GM12878 (cell line): ENCODE data around the gene TCOF1. TPM values are rescaled to one million over a fixed set of nuclear protein-coding genes. Genes with fewer than 3 reads are reported as not detected.

Experiments used
- ATAC-seq: fragments of 200-7000 bp; cut with Tn5 transposase; 3 replicates; pipeline ENCODE4 v1.9.1; 2020; ENCODE audit warnings: mild to moderate bottlenecking, moderate library complexity
- BruUV-seq: library from RNA; stranded (reverse); fragments of 400-500 nt; replicated peaks from 2 replicates; lab custom pipeline; 2021; lab: Mats Ljungman, UMichigan
- CTCF ChIA-PET: fragments of 300-600 bp; sonication (Branson Sonifier 250); formaldehyde crosslinking; extraction: SDS; loops from one replicate; lab custom pipeline; 2021; ENCODE audit warnings: inconsistent platforms; lab: Yijun Ruan, JAX
- POLR2A ChIA-PET: fragments of 350-600 bp; formaldehyde crosslinking; extraction: SDS; loops from one replicate; lab custom pipeline; 2021; ENCODE audit warnings: inconsistent platforms; lab: Charles Lee
- RAD21 ChIA-PET: fragments of 300-600 bp; sonication (Branson Sonifier 250); formaldehyde crosslinking; loops from one replicate; lab custom pipeline; 2023; ENCODE audit warnings: antibody characterized with exemption; ENCODE audit not compliant: unreplicated experiment; lab: Charles Lee
- SMC1A ChIA-PET: fragments of 300-600 bp; sonication (Branson Sonifier 250); formaldehyde crosslinking; loops from one replicate; lab custom pipeline; 2023; ENCODE audit not compliant: unreplicated experiment, uncharacterized antibody; lab: Charles Lee
- DNase-seq: peaks from one replicate; pipeline ENCODE4 v3.0.0-alpha.2; 2011; ENCODE audit warnings: low read depth, low spot score
- FAIRE-seq: peaks from 3 replicates; lab custom pipeline; 2011; peaks lifted over from hg19 to GRCh38; lab: Jason Lieb, UNC
- H2AFZ ChIP-seq: 2 replicates; pipeline ENCODE4 v1.6.0; 2011; ENCODE audit warnings: low read depth, low read length, control low read depth; ENCODE audit not compliant: control insufficient read depth
- H3K27ac ChIP-seq: 2 replicates; pipeline ENCODE4 v1.5.1; 2011; ENCODE audit warnings: control low read depth; ENCODE audit not compliant: control insufficient read depth, insufficient read depth
- H3K27me3 ChIP-seq, 2 experiments: replicated peaks in 1 of 2; 2 replicates each; pipeline versions ENCODE4 v1.6.0 to v1.6.1; 2011; ENCODE audit warnings: low read length in 1 of 2; ENCODE audit not compliant: control insufficient read depth in 2 of 2, insufficient read depth in 2 of 2
- H3K36me3 ChIP-seq, 2 experiments: 2 replicates each; pipeline ENCODE4 v1.5.1; 2011; ENCODE audit warnings: low read length in 1 of 2; ENCODE audit not compliant: control insufficient read depth in 2 of 2, insufficient read depth in 2 of 2
- H3K4me1 ChIP-seq: 2 replicates; pipeline ENCODE4 v1.6.1; 2011; ENCODE audit warnings: mild to moderate bottlenecking, low read length, moderate library complexity, mixed read lengths; ENCODE audit not compliant: control insufficient read depth, insufficient read depth
- H3K4me2 ChIP-seq: 2 replicates; pipeline ENCODE4 v1.6.0; 2011; ENCODE audit warnings: control low read depth; ENCODE audit not compliant: control insufficient read depth, insufficient read depth
- H3K4me3 ChIP-seq: fragments of 200-600 bp; sonication (generic); 2 replicates; pipeline ENCODE4 v1.5.1; 2016
- H3K79me2 ChIP-seq: 2 replicates; pipeline ENCODE4 v1.6.0; 2011; ENCODE audit warnings: low read length; ENCODE audit not compliant: control insufficient read depth, insufficient read depth
- H3K9ac ChIP-seq: 2 replicates; pipeline ENCODE4 v1.8.0; 2011; ENCODE audit warnings: low read length, control low read depth, mixed read lengths; ENCODE audit not compliant: control insufficient read depth, insufficient read depth
- H3K9me3 ChIP-seq: replicated peaks from 3 replicates; pipeline ENCODE4 v1.5.1; 2011; ENCODE audit warnings: mild to moderate bottlenecking, low read length; ENCODE audit not compliant: control insufficient read depth, insufficient read depth
- H4K20me1 ChIP-seq: 2 replicates; pipeline ENCODE4 v1.6.0; 2011; ENCODE audit not compliant: control insufficient read depth, insufficient read depth
- YBX1 ChIP-seq: fragments of 450-650 bp; IDR thresholded peaks from 2 replicates; pipeline ENCODE4 v1.6.1; 2016; ENCODE audit warnings: antibody characterized with exemption
- ZBTB40 ChIP-seq: fragments of 450-650 bp; IDR thresholded peaks from 2 replicates; pipeline ENCODE4 v1.6.1; 2016; ENCODE audit warnings: mild to moderate bottlenecking, moderate library complexity, borderline replicate concordance
- WGBS: methylation state at CpG from one replicate; pipeline ENCODE4 v1.1.6; 2016; ENCODE audit warnings: low lambda C conversion rate; ENCODE audit not compliant: insufficient replicate concordance, insufficient coverage; ENCODE audit errors: missing lambda C conversion rate; 5-methylcytosine and 5-hydroxymethylcytosine counted together
- in situ Hi-C: fragments of 300-500 bp; cut with MboI; formaldehyde crosslinking; loops from 9 replicates; pipeline ENCODE4 v1.14.3; 2018; ENCODE audit warnings: mixed read lengths
- intact Hi-C: fragments of 100-400 bp; cut with micrococcal nuclease; formaldehyde crosslinking; loops from one replicate; pipeline ENCODE4 v1.14.2; 2022; ENCODE audit not compliant: unreplicated experiment
- polyA plus RNA-seq, 11 experiments: library from polyadenylated mRNA; depleted of rRNA in 4 of 11; unstranded in 6 of 11; stranded (reverse) in 5 of 11; fragments of >200 nt; fragmentation: Nextera tagmentation in 4 of 11; fragmentation: Illumina TruSeq in 1 of 11; extraction: Ambion mirVana in 4 of 11; extraction: Trizol in 1 of 11; gene quantifications; 1 replicate in 1 of 11; 2 replicates in 10 of 11; pipeline versions ENCODE4 v1.2.1 to v1.2.3, GENCODE V29; 2011 to 2016; ENCODE audit warnings: inconsistent platforms in 2 of 11, missing spikeins in 2 of 11, low read depth in 1 of 11
- total RNA-seq, 4 experiments: library from RNA; depleted of rRNA in 3 of 4; stranded (reverse); fragments of >200 nt in 3 of 4; fragmentation: Illumina TruSeq in 1 of 4; extraction: Trizol in 1 of 4; gene quantifications; 2 replicates each; pipeline versions ENCODE4 v1.2.1 to v1.2.3, GENCODE V29; 2013 to 2021

TCOF1 gene
- total and polyA plus RNA-seq, 10 of the 15 experiments (the other 5 are each of a cell fraction or from before 2014, with no cell fraction given) = 8.7 to 83.9 (median 38.9) TPM

GRCh38 chr5:150384701-150385100, 27.2 kb downstream of the TCOF1 start:
- Histone ChIP-seq H3K4me2 (no peak overlapping the region), H3K9ac (no peak overlapping the region), H3K4me1 (no peaks in the 10 kb centered on the region), H3K36me3 (peaks cover 34 to 54% of the 10 kb centered on the region in 2 experiments), H3K27ac (no peak overlapping the region)
- BruUV-seq = no TSS peak
- 95% methylated on average over 5 of the region's 5 CpGs for WGBS
- ChIA-PET POLR2A (no interaction called here), CTCF (interaction anchor here (1.3 to 2.6 kb wide), 2 partner anchors 34 to 51 kb away, joined by 3 to 6 read pairs; no protein-coding TSS in a partner anchor)
- intact Hi-C loops = no loop called here
- no peak for TF ChIP-seq YBX1
- no peak for TF ChIP-seq ZBTB40
- TF ChIP-seq, all 136 proteins: peak for 0
- ChIA-PET SMC1A (no interaction called here), RAD21 (no interaction called here)
- H3K79me2 ChIP-seq = no peaks in the 10 kb centered on the region
- no peak overlapping the region for H3K4me3 ChIP-seq
- FAIRE-seq = no peak
- no peaks in the 10 kb centered on the region for H4K20me1 ChIP-seq
- no peaks in the 10 kb centered on the region for H3K9me3 ChIP-seq
- H2AFZ ChIP-seq = no peak overlapping the region
- no peaks in the 10 kb centered on the region for H3K27me3 ChIP-seq
- ATAC-seq = no peak
- in situ Hi-C loops = no loop called here
- no peak for DNase-seq
